Cerebellar nuclear complex (tissue), 1 donor: ENCODE results near the gene PITPNM3.
A peak's percentile ranks its signal among the peaks of the same experiment; 100 is the strongest.

ENCODE experiments used
- DNase-seq, 2 experiments: peaks; one replicate each; lab custom pipeline; 2025; lab: John Stamatoyannopoulos, UW

PITPNM3 gene

GRCh38 chr17:6526362-6527152 is 29.8 kb downstream of the PITPNM3 start:
- peak; percentile 45 to 56 for DNase-seq

- no peak for DNase-seq
Observed at GRCh38 chr17:6525731-6526130, 30.6 kb downstream of the PITPNM3 start.

- no peak for DNase-seq
Observed at GRCh38 chr17:6525141-6525540, 31.2 kb downstream of the PITPNM3 start.

- DNase-seq: no peak
Observed at GRCh38 chr17:6524520-6524919, 31.8 kb downstream of the PITPNM3 start.

GRCh38 chr17:6523809-6524355 is 32.5 kb downstream of the PITPNM3 start:
- no peak for DNase-seq

GRCh38 chr17:6523330-6523729 is 33.0 kb downstream of the PITPNM3 start:
- no peak for DNase-seq

- DNase-seq: no peak
Observed at GRCh38 chr17:6521586-6521985, 34.8 kb downstream of the PITPNM3 start.

- DNase-seq: no peak
Observed at GRCh38 chr17:6517062-6517461, 39.3 kb downstream of the PITPNM3 start.

GRCh38 chr17:6514371-6514770 is 42.0 kb downstream of the PITPNM3 start:
- no peak for DNase-seq

- DNase-seq: no peak
Observed at GRCh38 chr17:6512552-6512951, 43.8 kb downstream of the PITPNM3 start.

- no peak for DNase-seq
Observed at GRCh38 chr17:6510321-6510977, 45.9 kb downstream of the PITPNM3 start.

GRCh38 chr17:6509921-6510320 is 46.4 kb downstream of the PITPNM3 start:
- DNase-seq: no peak

- DNase-seq: no peak
Observed at GRCh38 chr17:6509031-6509771, 47.2 kb downstream of the PITPNM3 start.

- DNase-seq: no peak
Observed at GRCh38 chr17:6508519-6509030, 47.8 kb downstream of the PITPNM3 start.

GRCh38 chr17:6508016-6508415 is 48.3 kb downstream of the PITPNM3 start:
- DNase-seq: no peak

GRCh38 chr17:6507535-6507934 is 48.8 kb downstream of the PITPNM3 start:
- DNase-seq: no peak

GRCh38 chr17:6506679-6507231 is 49.6 kb downstream of the PITPNM3 start:
- no peak for DNase-seq

- no peak for DNase-seq
Observed at GRCh38 chr17:6505425-6506142, 50.8 kb downstream of the PITPNM3 start.

GRCh38 chr17:6503641-6504195 is 52.6 kb downstream of the PITPNM3 start:
- no peak for DNase-seq

GRCh38 chr17:6502871-6503509 is 53.4 kb downstream of the PITPNM3 start:
- DNase-seq: no peak
